ENCODE measurements around the gene APBA3.

Gene APBA3

DNA sequence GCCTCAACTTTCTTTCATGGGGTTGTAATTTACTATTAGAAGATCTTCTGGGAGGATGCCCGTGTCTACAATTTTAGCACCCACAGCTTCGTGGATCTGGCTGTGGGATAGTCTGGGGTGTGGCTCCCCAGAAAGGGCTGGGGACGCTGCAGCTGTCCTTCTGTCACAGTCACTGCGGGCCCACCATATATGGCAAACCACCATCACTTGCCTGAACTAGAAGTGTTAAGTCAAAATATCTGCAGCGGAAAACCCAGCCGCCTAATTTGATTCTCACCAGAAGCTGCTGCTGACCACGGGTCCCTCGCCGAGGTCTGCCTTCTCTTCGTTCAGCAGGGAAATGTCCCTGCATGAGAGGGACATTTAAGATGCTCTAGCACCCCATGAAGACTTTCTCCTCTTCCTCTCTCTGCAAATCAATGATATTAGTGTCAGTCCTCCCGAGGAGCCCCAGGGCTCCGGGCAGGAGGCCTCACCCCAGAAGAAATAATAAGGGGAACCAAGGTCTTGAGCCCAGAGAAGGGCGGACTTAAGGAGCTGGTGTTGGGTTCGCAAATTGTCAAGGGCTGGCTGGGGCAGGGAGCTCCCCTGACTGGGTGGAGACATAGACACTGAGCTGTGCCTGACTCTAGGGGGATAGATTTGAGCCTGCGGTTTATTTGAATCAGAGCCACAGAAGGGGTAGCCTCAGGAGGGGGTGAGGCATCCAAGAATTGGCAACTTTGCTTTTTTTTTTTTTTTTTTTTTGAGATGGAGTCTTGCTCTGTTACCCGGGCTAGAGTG is 27.7 kb upstream of the APBA3 start:
- peak; percentile 27 to 41 for DNase-seq (ENCODE audit: low read depth in 2 of 2)

DNA sequence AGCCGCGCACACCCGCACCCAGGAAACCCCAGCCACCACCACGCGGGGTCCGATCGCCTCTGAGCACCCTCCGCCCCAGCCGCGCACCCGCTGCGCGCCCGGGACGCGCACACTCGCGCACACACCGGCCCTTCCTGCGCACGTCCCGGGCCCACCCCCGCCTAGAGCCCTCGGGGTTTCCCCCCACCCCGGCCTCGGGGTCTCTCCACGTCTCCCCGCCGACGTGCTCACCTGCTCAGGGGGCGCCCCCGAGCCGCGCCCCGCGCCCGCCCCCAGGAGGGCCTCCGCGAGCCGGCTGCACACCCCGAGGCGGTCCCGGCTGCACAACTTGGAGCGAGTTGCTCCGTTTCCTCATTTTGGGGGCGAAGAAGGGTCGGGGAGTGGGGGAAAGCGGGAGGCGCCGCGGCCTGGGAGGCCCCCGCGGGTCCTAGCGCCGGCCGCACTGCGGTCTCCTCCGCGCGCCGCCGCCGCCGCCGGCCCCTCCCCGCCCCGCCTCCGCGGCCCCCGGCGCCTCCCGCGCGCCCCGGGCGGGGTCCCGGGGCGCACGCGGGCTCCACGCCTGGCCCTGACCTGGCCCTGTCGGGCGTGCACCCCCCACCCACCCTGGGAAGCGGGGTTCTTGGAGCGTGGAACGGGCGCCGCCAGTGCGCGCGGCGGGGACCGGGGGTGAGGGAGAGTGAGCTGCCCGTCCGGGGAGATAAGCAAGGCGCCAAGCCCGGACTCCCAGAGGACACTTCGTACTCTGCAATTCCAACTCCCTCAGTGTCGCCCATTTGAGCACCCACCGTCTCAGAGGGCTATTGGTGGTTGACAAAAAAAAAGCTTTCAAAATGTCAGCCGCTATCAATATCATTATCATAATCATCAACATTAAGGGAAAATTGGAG is 24.7 kb upstream of the APBA3 start, which contains the start of gene MATK:
Gene MATK, minus strand, starts transcription at position 444 of the 887 bp plus-strand sequence. CDS start 1,246 bp downstream, outside the sequence.
- DNase-seq (ENCODE audit: low read depth in 2 of 2), result peak in 1 of 2 donors; percentile 59

DNA sequence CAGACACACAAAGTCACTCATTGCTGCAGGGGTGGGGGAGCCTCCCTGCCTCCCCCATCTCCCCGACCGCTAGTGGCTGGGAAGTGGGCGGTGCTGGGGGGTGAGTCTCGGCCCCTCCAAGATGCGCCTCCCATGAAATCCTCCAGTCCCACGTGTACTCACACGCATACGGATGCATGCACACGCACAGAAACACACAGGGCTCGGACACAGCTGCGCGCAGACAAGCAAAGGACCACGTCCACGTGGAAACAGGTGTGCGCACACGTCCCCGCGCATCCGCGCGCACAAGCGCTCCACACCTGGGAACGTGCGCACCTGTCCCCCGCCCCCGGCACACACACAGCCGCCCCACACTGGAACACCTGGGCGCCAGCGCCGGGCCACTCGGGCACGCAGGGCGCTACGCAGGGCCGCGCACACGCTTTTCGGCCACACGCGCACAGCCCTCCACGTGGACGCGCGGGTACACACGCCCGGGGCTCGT is 24.0 kb upstream of the APBA3 start:
- peak; percentile 38 to 68 for DNase-seq (ENCODE audit: low read depth in 2 of 2)

DNA sequence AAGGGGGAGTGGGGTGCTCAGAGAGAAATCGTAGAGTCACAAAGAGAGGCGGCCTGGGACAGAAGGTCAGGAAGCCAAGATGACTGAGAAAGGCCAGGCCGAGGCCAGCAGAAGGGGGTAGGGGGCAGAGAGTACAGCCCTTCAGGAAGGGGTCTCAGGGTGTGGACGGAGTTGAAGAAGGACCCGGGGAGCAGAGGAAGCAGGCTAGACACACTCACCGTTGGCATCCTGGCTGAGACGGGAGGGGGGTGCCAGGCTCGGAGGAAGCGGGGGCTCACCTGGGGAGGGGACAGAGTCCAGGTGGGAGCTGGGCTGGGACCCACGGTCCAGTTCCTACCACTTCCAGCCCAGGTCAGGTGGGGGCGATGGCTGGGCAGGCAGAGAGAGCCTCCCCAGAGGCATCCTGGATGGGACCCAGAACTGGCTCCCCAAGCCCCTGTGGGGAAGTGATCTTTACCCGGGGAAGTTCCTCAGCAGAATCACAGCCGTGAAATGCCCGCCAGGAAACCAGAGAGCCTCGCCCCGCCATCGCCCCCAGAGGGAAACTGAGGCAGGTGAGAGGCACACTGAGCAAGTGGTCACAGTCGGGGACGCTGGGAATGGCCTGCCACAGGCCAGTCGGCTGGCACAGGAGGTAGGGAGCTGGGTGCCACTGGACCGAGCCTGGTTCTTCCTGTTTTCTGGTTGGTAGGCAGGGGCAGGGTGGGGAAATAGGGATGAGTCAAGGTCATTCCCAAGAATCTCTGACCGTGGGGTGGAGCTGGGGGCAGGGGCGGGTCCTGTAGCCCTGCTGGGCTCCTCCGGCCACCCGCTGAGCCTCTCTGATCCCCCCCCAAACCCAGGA is 23.3 kb upstream of the APBA3 start:
- DNase-seq (ENCODE audit: low read depth in 2 of 2), result no peak

DNA sequence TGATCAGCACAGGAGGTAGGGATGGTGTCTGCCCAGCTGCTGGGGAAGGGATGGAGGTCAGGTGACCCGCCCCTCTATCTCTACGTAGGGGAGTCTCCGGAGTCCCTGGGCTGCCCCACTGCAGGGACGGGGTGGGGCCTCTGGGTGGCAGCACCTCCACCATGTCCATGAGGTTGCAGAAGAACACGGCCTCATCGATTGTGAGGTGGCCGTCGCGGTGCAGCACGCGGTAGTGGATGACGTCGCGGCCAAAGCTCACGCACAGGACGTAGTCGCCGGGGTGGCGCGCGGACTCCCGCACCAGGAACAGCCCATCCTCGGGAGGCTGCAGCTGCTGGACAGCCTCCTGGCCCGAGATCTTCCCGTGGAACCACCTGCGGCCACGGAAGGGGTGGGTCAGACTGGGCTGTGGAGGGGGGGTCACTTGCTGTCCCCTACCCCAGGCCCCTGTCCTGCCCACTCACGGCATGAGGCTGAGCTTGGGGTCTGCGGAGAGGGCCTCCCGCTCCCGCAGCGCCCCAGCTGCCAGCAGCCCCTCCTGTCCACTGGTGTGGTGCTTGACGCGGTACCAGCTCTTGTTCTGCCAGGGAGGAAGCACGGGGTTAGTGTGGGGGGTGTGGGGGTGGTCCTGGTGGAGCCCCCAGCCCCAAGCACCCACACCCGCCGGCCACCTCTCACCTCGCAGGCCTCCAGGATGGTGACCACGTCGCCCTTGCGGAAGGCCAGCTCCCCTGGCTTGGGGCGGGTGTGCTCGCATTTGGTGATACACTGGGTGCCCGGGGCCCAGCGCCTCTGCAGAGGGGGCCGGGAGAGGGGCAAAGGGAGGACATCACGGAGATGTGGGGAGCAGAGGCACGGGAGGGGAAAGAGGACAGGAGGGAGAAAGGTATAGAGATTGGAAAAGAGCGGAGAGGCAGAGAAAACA is 22.4 kb upstream of the APBA3 start:
- DNase-seq (ENCODE audit: low read depth in 2 of 2), result peak in 1 of 2 donors; percentile 39

DNA sequence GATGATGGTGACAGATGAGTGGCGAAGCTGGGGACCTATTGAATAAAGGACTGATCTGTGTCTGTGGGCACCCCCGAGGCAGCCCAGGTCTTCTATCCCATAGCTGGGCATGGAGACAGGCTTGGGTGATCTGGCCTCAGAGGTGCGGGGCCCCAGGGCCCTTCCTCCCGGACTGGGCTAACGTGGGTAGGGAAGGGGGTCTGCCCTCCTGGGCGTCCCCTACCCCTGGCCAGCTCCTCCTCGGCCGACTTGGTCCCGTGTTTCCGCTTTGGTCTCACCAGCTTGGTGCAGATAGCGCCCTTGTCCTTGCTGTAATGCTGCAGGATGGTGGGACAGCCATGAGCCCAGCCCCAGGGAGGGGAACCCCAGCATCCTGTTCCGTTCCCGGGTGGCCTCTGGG is 21.4 kb upstream of the APBA3 start:
- no peak for DNase-seq (ENCODE audit: low read depth in 2 of 2)

DNA sequence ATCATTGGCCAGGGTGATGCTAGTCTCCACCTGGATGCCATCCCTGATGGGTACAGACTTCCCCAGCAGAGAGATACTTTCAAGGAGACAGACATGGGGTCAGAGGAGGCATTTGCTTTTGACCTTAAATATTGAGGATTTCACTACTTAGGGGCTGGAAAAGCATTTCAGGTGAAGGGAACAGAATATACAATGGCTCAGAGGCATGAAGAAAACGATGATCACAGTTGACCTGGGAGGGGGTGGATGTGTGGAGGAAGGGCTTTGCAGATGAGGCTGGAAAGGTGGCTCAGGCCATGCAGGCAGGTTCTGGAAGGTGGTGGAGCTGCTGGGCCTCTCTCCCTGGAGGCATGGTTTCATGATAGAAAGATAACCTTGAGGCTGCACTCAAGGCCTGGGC is 20.8 kb upstream of the APBA3 start:
- no peak for DNase-seq (ENCODE audit: low read depth in 2 of 2)

DNA sequence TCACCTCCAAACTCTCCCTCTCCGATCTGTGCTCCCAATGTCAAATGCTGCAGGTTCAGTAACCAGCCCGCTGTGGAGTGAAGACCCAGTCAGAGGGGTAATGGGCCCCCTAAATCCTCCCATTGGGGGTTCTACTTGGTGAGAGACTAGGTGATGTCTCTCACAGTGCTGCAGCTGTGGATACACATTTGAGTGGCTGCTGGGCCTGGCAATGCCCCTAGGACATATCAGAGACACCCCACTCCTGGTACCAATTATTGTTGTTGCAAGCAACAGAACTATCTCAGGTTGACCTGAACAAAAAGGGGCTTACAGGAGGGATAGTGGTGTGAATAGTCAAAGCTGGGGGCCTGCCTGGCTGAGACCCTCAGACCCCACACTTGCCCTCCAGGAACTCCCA is 20.1 kb upstream of the APBA3 start:
- no peak for DNase-seq (ENCODE audit: low read depth in 2 of 2)

DNA sequence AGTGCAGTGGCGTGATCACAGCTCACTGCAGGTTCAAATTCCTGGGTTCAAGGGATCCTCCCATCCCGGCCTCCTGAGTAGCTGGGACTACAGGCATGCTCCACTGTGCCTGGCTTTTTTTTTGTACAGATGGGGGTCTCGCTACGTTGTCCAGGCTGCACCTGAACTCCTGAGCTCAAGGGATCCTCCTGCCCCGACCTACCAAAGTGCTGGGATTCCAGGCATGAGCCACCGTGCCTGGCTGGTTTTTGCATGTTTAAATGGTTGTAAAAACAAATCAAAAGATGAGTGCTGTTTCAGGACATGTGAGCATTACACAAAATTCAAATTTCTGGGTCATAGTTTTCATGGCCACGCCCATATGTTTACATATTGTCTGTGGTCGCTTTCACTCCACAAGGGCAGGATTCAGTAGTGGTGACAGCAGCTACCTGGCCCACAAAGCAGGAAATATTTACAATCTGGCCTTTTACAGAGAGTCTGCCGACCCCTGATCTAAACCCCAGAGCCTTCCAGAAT is 19.4 kb upstream of the APBA3 start:
- no peak for DNase-seq (ENCODE audit: low read depth in 2 of 2)

DNA sequence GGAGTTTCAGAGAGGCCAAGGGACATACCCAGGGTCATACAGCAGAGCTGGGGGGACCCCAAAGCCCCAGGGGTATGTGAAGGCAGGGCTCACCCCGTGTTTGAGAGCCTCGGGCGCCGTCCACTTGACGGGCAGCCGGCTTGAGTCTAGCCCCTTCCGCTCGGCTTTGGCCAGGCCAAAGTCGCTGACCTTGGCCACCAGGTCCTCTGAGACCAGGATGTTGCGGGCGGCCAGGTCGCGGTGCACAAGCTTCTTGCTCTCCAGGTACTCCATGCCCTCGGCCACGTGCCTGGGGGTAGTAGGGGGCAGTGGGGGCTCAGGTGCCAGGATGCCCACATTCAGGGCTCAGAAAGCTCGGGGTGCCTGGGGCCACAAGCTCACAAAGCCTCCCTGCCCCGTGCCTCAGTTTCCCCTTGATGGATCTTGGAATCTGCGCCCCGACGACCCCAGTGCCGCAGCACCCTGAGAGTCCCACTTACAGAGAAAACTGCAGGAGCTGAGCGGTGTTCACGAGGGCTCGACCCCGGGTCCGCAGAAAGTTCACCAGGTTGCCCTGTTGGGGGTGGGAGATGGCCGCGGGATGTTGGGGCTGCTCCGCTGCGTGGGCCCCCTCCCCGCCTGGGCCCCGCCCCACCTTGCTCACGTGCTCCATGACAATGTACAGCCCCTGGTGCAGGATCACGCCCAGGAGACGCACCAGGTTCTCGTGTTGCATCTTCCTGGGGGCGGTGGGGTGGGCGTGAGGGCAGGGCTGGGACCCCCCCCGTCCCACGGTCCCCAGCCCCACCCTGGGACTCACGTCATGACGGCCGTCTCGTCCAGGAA is 17.6 kb upstream of the APBA3 start:
- DNase-seq (ENCODE audit: low read depth in 2 of 2), result no peak

DNA sequence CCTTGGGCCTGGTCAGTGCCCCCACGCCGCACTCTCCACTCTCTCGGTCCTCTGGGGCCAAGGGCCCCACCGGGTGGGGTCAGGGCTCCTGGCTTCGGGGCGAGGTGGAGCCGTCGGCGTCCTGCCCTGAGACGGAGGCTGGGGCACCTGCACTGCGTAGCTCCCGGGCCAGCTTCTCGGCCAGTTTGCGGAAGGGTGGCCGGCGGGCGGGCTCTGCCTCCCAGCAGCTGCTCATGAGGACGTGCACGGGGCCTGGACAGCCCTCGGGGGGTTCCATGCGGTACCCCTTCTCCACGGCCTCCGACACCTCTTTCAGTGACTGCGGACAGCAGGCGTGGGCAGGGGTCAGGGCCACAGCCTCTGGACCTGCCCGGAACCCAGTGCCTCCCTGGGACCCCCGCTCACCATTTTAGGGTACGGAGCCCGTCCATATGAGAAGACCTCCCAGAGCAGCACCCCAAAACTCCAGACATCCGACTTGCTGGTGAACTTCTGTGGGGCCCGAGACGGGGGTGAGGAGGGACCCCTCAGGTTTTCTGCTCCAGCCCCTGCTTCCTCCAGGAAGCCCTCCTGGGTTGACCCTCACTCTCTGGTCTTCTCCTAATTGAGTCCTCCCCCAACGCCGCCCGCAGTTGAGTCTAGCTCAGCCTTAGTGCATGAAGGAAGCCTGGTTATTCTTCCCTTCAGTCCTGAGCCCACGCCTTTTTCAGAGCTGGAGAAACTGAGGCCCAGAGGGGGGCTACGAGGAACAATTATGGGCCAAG is 16.8 kb upstream of the APBA3 start:
- no peak for DNase-seq (ENCODE audit: low read depth in 2 of 2)

DNA sequence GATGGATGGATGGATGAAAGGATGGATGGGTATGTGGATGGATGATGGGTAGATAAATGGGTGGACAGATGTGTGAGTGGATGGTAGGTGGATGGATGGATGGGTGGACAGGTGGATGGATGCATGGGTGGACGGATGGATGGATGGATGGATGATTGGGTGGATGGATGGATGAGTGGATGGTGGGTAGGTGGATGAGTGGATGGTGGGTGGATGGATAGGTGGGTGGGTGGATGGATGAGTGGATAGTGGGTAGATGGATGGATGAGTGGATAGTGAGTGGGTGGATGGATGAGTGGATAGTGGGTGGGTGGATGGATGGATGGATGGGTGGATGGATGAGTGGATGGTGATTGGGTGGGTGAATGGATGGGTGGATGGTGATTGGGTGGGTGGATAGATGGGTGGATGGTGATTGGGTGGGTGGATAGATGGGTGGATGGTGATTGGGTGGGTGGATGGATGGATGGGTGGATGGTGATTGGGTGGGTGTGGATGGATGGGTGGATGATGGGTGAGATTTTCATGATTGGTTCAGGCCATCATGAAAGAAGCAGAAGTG is 15.1 kb upstream of the APBA3 start:
- DNase-seq (ENCODE audit: low read depth in 2 of 2), result no peak

DNA sequence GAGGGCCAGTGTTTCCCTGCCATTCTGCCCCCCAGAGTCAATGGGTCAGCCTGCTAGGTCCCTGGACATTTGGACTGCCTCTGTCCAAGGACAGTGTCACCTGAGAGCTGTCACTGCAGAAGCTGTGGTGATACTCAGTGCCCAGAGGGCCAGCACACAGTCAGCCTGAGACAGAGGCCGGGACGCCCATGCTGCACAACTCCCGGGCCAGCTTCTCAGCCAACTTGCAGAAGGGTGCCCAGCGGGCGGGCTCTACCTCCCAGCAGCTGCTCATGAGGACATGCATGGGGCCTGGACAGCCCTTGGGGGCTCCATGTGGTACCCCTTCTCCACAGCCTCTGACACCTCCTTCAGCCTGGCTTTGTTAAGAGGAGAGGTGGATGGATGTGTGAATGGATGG is 14.3 kb upstream of the APBA3 start:
- no peak for DNase-seq (ENCODE audit: low read depth in 2 of 2)

DNA sequence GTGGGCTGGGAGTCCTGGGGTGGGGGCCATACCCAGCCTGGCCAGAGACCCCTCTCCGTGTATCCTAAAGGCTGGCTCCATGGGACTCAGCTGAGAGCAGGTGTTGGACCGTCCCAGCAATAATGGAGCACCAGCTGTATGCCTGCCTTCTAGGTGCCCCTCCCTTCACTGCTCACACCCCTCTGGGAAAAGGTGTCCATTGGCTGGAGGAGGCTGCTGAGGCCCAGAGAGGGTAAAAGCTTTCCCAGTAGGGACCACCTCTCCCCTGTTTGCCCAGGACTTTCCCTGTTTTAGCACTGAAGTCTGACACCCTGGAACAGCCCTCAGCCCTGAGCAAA is 13.9 kb upstream of the APBA3 start:
- DNase-seq (ENCODE audit: low read depth in 2 of 2), result no peak

DNA sequence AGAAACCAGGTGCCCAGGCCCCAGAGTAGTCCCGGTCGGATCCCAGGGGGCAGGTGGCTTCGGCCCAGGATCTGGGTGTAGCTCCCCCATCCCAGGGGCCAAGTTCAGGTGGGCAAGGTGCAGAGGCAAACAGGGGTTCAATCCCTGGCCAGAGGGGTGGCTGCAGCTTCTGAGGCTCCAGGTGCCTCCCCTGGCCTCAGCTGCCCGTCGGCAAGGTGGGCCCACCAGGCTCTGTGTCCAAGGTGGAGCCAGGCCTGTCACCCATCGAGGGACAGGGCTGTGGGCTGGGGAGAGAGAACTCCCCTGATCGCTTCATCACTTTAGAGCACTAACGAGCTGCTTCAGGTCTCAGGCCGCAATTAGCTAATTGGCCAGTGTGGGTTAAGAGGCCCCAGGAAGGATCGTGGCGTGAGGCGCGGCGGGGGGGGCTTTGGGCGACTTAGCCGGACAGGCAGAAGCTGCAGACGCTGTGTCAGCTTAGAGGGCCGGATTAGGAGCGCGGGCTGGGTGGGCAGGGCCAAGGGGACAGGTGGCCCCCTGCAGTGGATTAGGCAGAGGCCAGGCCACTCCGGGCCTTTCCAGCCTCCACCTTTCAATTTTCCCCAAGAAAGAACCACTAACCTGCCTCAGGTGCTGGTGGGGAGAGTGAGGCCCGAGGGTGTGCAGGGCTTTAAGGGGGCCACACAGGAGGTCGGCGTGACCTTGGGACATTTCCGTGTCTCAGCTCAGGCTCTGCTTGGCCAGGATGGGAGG is 13.3 kb upstream of the APBA3 start:
- DNase-seq (ENCODE audit: low read depth in 2 of 2), result no peak

DNA sequence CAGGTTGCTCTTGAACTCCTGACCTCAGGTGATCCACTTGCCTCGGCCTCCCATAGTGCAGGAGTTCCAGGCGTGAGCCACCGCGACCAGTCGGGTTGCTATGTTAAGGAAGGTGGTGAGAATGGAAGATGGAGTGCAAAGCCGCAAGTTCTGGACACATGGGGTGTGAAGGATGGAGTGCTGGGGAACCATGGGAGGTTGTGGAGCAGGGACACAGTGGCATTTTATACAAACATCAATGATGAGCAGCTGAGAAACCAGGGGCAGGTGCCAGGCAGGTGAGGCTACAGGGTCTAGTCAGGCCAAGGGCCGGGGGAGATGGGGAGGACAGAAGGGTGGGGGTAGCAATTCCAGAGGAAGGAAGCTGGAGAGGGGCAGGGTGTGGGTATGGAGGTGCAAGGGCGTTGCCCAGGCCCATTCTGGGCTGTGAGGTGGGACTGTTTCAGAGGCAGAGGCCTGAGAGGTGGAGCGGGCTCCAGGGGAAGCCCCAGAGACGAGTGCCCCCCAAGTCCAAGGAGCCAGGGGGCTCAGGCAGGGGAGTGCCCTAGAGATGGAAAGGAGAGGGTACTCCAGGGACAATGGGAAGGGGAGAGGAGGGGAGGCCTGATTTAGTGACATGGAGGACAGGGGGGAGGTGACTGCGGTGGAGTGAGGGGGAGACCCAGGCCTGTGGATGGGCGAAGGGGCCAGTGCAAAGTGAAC is 12.5 kb upstream of the APBA3 start:
- DNase-seq (ENCODE audit: low read depth in 2 of 2), result no peak

DNA sequence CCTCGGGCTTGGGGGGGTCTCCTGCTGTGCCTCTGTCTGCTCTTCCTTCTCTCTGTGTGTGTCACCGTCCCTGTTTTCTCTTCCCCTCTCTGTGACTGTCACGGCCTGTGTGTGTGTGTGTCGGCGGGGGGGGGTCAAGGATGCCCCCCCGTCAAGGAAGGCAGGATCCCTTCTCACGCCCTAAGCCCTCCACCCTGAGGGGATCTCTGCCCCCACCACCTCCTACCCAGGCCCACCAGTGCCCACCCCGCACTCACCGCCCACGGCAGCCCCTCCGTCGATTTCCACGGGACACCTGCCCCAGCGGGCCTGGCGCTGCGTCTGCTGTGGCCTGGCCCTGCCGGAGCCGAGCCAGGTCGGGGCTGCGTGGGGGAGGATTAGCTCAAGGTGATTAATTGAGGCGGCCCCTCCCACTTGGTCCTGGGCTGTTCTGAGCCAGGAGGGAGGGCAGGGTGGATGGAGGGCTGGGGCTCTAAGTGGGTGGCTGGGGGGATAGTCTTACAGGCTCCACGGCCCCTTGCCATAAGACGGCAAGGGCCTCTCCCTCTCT is 10.5 kb upstream of the APBA3 start, which contains the start of gene RAX2:
Gene RAX2, minus strand, starts transcription at position 323 of the 550 bp plus-strand sequence. CDS start 486 bp downstream, outside the sequence.
- DNase-seq (ENCODE audit: low read depth in 2 of 2), result no peak

Data from stimulated activated CD8-positive, alpha-beta memory T cell treated with anti-CD3 and anti-CD28 coated beads, Interleukin-7, amount 100 ng/mL, for 4 hours (primary cell).